Endothelial cell of umbilical vein (primary cell): Measurements from ENCODE around the gene LILRA5. TPM values are rescaled to one million over a fixed set of nuclear protein-coding genes. Genes with fewer than 3 reads are reported as not detected.
"Not testable (repeated sequence)": the region's sequence is repeated elsewhere in the genome, so short reads cannot be mapped to it uniquely, and the experiment has no call there.

Source experiments
- BruUV-seq: library from RNA; stranded (reverse); fragments of 400-500 nt; replicated peaks from 2 replicates; lab custom pipeline; 2021; lab: Mats Ljungman, UMichigan
- CTCF ChIA-PET: fragments of 300-600, 350-600 bp; sonication (Branson Sonifier 250); formaldehyde crosslinking; loops from one replicate; lab custom pipeline; 2021; ENCODE audit warnings: antibody characterized with exemption, inconsistent platforms; lab: Charles Lee
- POLR2A ChIA-PET: fragments of 300-600, 350-600 bp; sonication (Branson Sonifier 250); formaldehyde crosslinking; loops from one replicate; lab custom pipeline; 2021; ENCODE audit warnings: antibody characterized with exemption, inconsistent platforms; lab: Charles Lee
- DNase-seq: peaks from one replicate; pipeline ENCODE4 v3.0.0-alpha.2; 2011; ENCODE audit warnings: low read depth, low spot score
- FAIRE-seq: peaks from 2 replicates; lab custom pipeline; 2011; peaks lifted over from hg19 to GRCh38; lab: Jason Lieb, UNC
- H2AFZ ChIP-seq: 2 replicates; pipeline ENCODE4 v1.6.0; 2012; ENCODE audit warnings: low read depth, low read length, control low read depth, inconsistent platforms
- H3K27ac ChIP-seq: 2 replicates; pipeline ENCODE4 v1.5.1; 2011; ENCODE audit warnings: low read depth, mild to moderate bottlenecking, control low read depth, low read length, moderate library complexity; ENCODE audit not compliant: insufficient read depth
- H3K27me3 ChIP-seq, 2 experiments: 2 replicates each; pipeline versions ENCODE4 v1.6.0 to v1.6.1; 2011; ENCODE audit warnings: low read length in 2 of 2, mixed read lengths in 1 of 2; ENCODE audit not compliant: control insufficient read depth in 2 of 2, insufficient read depth in 2 of 2
- H3K36me3 ChIP-seq, 2 experiments: 2 replicates in 1 of 2; 3 replicates in 1 of 2; pipeline ENCODE4 v1.5.1; 2011; ENCODE audit warnings: low read length in 2 of 2, mild to moderate bottlenecking in 1 of 2, moderate library complexity in 1 of 2; ENCODE audit not compliant: control insufficient read depth in 2 of 2, insufficient read depth in 2 of 2; ENCODE audit errors: extremely low read depth in 1 of 2
- H3K4me1 ChIP-seq: 3 replicates; pipeline ENCODE4 v1.5.1; 2011; ENCODE audit warnings: mild to moderate bottlenecking, low read length; ENCODE audit not compliant: control insufficient read depth, insufficient read depth; ENCODE audit errors: extremely low read depth
- H3K4me2 ChIP-seq: 2 replicates; pipeline ENCODE4 v1.6.1; 2011; ENCODE audit warnings: low read length, control low read depth, mixed read lengths; ENCODE audit not compliant: insufficient read depth
- H3K4me3 ChIP-seq, 3 experiments: fragments of 200-600 bp in 1 of 3; sonication (generic), shearing (Covaris generic) in 1 of 3; replicated peaks in 1 of 3; 2 replicates each; pipeline ENCODE4 v1.5.1; 2011 to 2016; ENCODE audit warnings: control low read depth in 3 of 3, low read length in 3 of 3, mild to moderate bottlenecking in 2 of 3, inconsistent platforms in 1 of 3, low read depth in 1 of 3, moderate library complexity in 1 of 3; ENCODE audit not compliant: insufficient read depth in 1 of 3
- H3K79me2 ChIP-seq: 2 replicates; pipeline ENCODE4 v1.6.0; 2012; ENCODE audit warnings: low read length, inconsistent platforms; ENCODE audit not compliant: control insufficient read depth, insufficient read depth
- H3K9ac ChIP-seq: replicated peaks from 2 replicates; pipeline ENCODE3; 2011; ENCODE audit warnings: low read length, control low read depth; ENCODE audit not compliant: insufficient read depth; ENCODE audit errors: extremely low read depth
- H3K9me1 ChIP-seq: replicated peaks from 3 replicates; pipeline ENCODE4 v1.6.0; 2011; ENCODE audit warnings: mild to moderate bottlenecking, low read length; ENCODE audit not compliant: control insufficient read depth, insufficient read depth; ENCODE audit errors: extremely low read depth
- H3K9me3 ChIP-seq: replicated peaks from 2 replicates; pipeline ENCODE4 v1.5.1; 2012; ENCODE audit warnings: low read length, inconsistent platforms; ENCODE audit not compliant: control insufficient read depth, insufficient read depth
- H4K20me1 ChIP-seq: replicated peaks from 2 replicates; pipeline ENCODE3; 2011; ENCODE audit warnings: mild to moderate bottlenecking, low read length; ENCODE audit not compliant: control insufficient read depth, insufficient read depth; ENCODE audit errors: extremely low read depth
- CTCF ChIP-seq, 2 donors: IDR thresholded peaks; 1 replicate in 1 of 2; 2 replicates in 1 of 2; pipeline ENCODE4 v1.5.1; 2011; ENCODE audit warnings: low read length in 2 of 2, mild to moderate bottlenecking in 2 of 2, moderate library complexity in 2 of 2, control low read depth in 1 of 2, inconsistent platforms in 1 of 2, low read depth in 1 of 2; ENCODE audit not compliant: insufficient read depth in 1 of 2; ENCODE audit errors: extremely low read depth in 1 of 2
- EZH2 ChIP-seq: IDR thresholded peaks from 2 replicates; pipeline ENCODE4 v1.6.1; 2012; ENCODE audit warnings: borderline replicate concordance, low read depth, mild to moderate bottlenecking, moderate library complexity, low read length, inconsistent platforms; ENCODE audit not compliant: severe bottlenecking
- FOS ChIP-seq: IDR thresholded peaks from 2 replicates; pipeline ENCODE4 v1.6.1; 2011; ENCODE audit warnings: mild to moderate bottlenecking, low read length, moderate library complexity, borderline replicate concordance; ENCODE audit not compliant: insufficient read depth
- GATA2 ChIP-seq: IDR thresholded peaks from 2 replicates; pipeline ENCODE4 v1.7.0; 2011; ENCODE audit warnings: low read depth, mild to moderate bottlenecking, moderate library complexity, mixed read lengths, low read length; ENCODE audit not compliant: insufficient read length, insufficient read depth
- JUN ChIP-seq: IDR thresholded peaks from 2 replicates; pipeline ENCODE4 v1.6.1; 2011; ENCODE audit warnings: borderline replicate concordance, low read depth; ENCODE audit not compliant: insufficient read length, insufficient read depth
- MAX ChIP-seq: IDR thresholded peaks from 2 replicates; pipeline ENCODE4 v1.6.1; 2011; ENCODE audit not compliant: insufficient read depth, insufficient read length
- MYC ChIP-seq: IDR thresholded peaks from one replicate; pipeline ENCODE4 v1.6.1; 2011; ENCODE audit warnings: mild to moderate bottlenecking, low read depth, low read length
- POLR2A ChIP-seq: IDR thresholded peaks from 2 replicates; pipeline ENCODE4 v1.6.1; 2012; ENCODE audit warnings: low read depth, mild to moderate bottlenecking, control low read depth, low read length
- POLR2AphosphoS5 ChIP-seq: IDR thresholded peaks from 2 replicates; pipeline ENCODE4 v1.6.1; 2012; ENCODE audit warnings: low read depth, mild to moderate bottlenecking, control low read depth, low read length, moderate library complexity; ENCODE audit not compliant: insufficient read depth
- dilution Hi-C: fragments of 300-500 bp; cut with MboI; formaldehyde crosslinking; loops from one replicate; pipeline ENCODE4 v1.15.0; 2019; ENCODE audit warnings: low sequenced_read_pairs; ENCODE audit not compliant: extremely low pct_ligation_motif_present
- intact Hi-C: fragments of 100-400 bp; cut with micrococcal nuclease; formaldehyde crosslinking; loops from one replicate; pipeline ENCODE4 v1.10.0; 2022
- polyA plus RNA-seq, 4 experiments: library from polyadenylated mRNA; depleted of rRNA in 3 of 4; stranded (reverse) in 3 of 4; unstranded in 1 of 4; fragments of >200 nt; gene quantifications; 2 replicates each; pipeline versions ENCODE4 v1.2.1 to v1.2.3, GENCODE V29; 2011 to 2012; ENCODE audit warnings: missing spikeins in 1 of 4
- total RNA-seq: library from RNA; stranded (reverse); gene quantifications from 2 replicates; pipeline ENCODE4 v1.2.3, GENCODE V29; 2021

LILRA5 gene
- total and polyA plus RNA-seq, 2 donors (not counting 3 experiments of a cell fraction or from before 2014, with no cell fraction given), result not detected

GRCh38 chr19:54273821-54274220 lies 39.1 kb downstream of the LILRA5 start:
- H3K27me3 ChIP-seq, result no peaks in the 10 kb centered on the region
- no peak overlapping the region for H3K4me2 ChIP-seq
- H3K9me3 ChIP-seq, result no peaks in the 10 kb centered on the region
- H4K20me1 ChIP-seq, result no peaks in the 10 kb centered on the region
- intact Hi-C loops, result no loop called here
- H3K79me2 ChIP-seq, result no peaks in the 10 kb centered on the region
- no peak for FAIRE-seq
- H3K36me3 ChIP-seq, result no peaks in the 10 kb centered on the region
- no peak overlapping the region for H3K9ac ChIP-seq
- ChIA-PET CTCF (interaction anchor here (1.0 kb wide), 1 partner anchor 8 kb away, joined by 5 read pairs; no protein-coding TSS in a partner anchor), POLR2A (no interaction called here)
- no peak for DNase-seq
- no peak for TF ChIP-seq EZH2
- TF ChIP-seq CTCF (IDR thresholded peaks at IDR 0.05; ENCODE audit: extremely low read depth in 1 of 2, insufficient read depth in 1 of 2, low read depth in 1 of 2, low read length in 2 of 2), result no peak
- no peak for TF ChIP-seq FOS
- TF ChIP-seq JUN, result no peak
- no peak for TF ChIP-seq MYC
- no peak for TF ChIP-seq GATA2
- no peak for TF ChIP-seq MAX
- TF ChIP-seq POLR2A, result no peak
- TF ChIP-seq POLR2AphosphoS5, result no peak
- H3K4me3 ChIP-seq, result no peak overlapping the region
- no TSS peak for BruUV-seq
- H3K4me1 ChIP-seq, result no peaks in the 10 kb centered on the region
- no peak overlapping the region for H3K27ac ChIP-seq
- no peak overlapping the region for H2AFZ ChIP-seq
- dilution Hi-C loops, result no loop called here
- H3K9me1 ChIP-seq, result no peaks in the 10 kb centered on the region

- H3K79me2 ChIP-seq, H4K20me1 ChIP-seq, H3K9me3 ChIP-seq, H3K27ac ChIP-seq, dilution Hi-C loops, BruUV-seq, POLR2A ChIA-PET, CTCF ChIA-PET, H3K27me3 ChIP-seq, H3K4me1 ChIP-seq, H3K4me3 ChIP-seq, H3K9me1 ChIP-seq, intact Hi-C loops, H3K4me2 ChIP-seq, H2AFZ ChIP-seq, FAIRE-seq, H3K36me3 ChIP-seq, H3K9ac ChIP-seq, DNase-seq: not testable (repeated sequence)
These were observed 40.8 kb downstream of the LILRA5 start for GRCh38 chr19:54272181-54272580.

GRCh38 chr19:54271587-54271986 lies 41.4 kb downstream of the LILRA5 start:
- H3K36me3 ChIP-seq, BruUV-seq, H3K27me3 ChIP-seq, H3K9ac ChIP-seq, FAIRE-seq, H3K4me1 ChIP-seq, dilution Hi-C loops, H4K20me1 ChIP-seq, CTCF ChIA-PET, H3K9me3 ChIP-seq, H2AFZ ChIP-seq, H3K4me3 ChIP-seq, DNase-seq, intact Hi-C loops, H3K9me1 ChIP-seq, POLR2A ChIA-PET, H3K79me2 ChIP-seq, H3K4me2 ChIP-seq, H3K27ac ChIP-seq: not testable (repeated sequence)
